Coronary artery (tissue), 2 donors: Measurements from ENCODE around the gene PDPK1.
A peak's percentile ranks its signal among the peaks of the same experiment; 100 is the strongest.

ENCODE experiments used
- DNase-seq: peaks from one replicate; pipeline ENCODE4 v3.0.0-alpha.2; 2017; ENCODE audit warnings: low spot score
- H3K27ac ChIP-seq, 2 donors: fragments of 200-600 bp; sonication (generic); one replicate each; pipeline ENCODE4 v1.5.1; 2016 to 2019
- H3K4me3 ChIP-seq: fragments of 200-600 bp; sonication (generic); 2 replicates; pipeline ENCODE4 v1.5.1; 2016; ENCODE audit warnings: mild to moderate bottlenecking, moderate library complexity
- TF ChIP-seq, protein P1 (sequence below): fragments of 200-600 bp; sonication (generic); IDR thresholded peaks from one replicate; pipeline ENCODE4 v1.5.1; 2019; ENCODE audit warnings: antibody characterized with exemption

Gene PDPK1

GRCh38 chr16:2514333-2515179 lies 23.3 kb upstream of the PDPK1 start:
- peak overlapping the region; percentile 94 for H3K4me3 ChIP-seq
- TF ChIP-seq, protein P1, sequence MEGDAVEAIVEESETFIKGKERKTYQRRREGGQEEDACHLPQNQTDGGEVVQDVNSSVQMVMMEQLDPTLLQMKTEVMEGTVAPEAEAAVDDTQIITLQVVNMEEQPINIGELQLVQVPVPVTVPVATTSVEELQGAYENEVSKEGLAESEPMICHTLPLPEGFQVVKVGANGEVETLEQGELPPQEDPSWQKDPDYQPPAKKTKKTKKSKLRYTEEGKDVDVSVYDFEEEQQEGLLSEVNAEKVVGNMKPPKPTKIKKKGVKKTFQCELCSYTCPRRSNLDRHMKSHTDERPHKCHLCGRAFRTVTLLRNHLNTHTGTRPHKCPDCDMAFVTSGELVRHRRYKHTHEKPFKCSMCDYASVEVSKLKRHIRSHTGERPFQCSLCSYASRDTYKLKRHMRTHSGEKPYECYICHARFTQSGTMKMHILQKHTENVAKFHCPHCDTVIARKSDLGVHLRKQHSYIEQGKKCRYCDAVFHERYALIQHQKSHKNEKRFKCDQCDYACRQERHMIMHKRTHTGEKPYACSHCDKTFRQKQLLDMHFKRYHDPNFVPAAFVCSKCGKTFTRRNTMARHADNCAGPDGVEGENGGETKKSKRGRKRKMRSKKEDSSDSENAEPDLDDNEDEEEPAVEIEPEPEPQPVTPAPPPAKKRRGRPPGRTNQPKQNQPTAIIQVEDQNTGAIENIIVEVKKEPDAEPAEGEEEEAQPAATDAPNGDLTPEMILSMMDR, result no peak
- no peak for DNase-seq
- H3K27ac ChIP-seq, result peak overlapping the region; percentile 81 to 97

GRCh38 chr16:2515180-2515851 lies 22.5 kb upstream of the PDPK1 start:
- Histone ChIP-seq H3K4me3 (peak overlapping the region; percentile 94), H3K27ac (peak overlapping the region; percentile 81 to 97)
- TF ChIP-seq, protein P1, result no peak
- DNase-seq, result no peak

DNA sequence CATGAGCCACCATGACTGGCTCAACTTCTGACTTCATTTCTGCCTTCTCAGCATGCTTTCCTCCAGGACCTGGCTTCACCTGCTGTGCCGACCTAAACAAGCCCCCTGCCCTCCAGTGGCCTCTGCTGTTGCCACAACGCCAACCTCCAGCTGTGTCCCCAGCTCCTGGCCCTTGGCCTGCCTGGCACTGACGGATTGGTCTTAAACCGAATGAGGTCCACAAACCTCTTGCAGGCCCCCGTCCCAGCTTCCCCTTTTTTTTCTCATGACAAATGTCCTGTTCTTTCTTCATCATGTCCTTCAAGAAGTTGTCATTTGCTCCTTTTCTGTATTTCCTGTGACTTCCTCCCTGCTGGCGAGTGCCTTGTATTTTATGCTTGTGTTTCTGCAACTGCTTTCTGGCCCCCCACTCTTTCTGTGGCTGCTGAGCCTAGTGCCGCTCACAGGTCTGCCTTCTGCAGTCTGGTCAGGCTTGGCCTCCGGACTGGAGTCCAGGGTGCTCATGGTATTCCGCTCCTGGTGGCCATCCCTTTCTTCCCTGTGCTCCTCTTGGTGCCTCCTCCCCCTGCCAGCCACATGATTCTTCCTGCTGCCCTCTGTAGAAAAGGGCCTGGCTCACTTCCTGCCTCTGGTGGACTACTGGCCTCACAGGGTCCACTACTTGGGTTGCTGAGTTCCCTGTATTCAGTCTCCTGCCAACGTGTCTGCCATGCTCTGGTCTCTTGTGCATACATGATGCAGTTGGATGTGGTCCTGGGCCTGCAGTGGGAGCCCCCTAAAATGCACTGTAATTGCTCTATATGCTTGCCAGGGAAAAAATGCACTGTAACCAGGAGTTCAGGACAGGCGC lies 21.2 kb upstream of the PDPK1 start:
- Histone ChIP-seq H3K27ac (peak overlapping the region in 1 of 2 donors; percentile 95), H3K4me3 (peak overlapping the region; percentile 45)
- TF ChIP-seq, protein P1, result no peak
- no peak for DNase-seq

- no peak for DNase-seq
- H3K4me3 ChIP-seq, result peak overlapping the region; percentile 4
- TF ChIP-seq, protein P1, result no peak
- peak overlapping the region in 1 of 2 donors; percentile 95 for H3K27ac ChIP-seq
Measured at GRCh38 chr16:2517954-2518605, 19.7 kb upstream of the PDPK1 start.

DNA sequence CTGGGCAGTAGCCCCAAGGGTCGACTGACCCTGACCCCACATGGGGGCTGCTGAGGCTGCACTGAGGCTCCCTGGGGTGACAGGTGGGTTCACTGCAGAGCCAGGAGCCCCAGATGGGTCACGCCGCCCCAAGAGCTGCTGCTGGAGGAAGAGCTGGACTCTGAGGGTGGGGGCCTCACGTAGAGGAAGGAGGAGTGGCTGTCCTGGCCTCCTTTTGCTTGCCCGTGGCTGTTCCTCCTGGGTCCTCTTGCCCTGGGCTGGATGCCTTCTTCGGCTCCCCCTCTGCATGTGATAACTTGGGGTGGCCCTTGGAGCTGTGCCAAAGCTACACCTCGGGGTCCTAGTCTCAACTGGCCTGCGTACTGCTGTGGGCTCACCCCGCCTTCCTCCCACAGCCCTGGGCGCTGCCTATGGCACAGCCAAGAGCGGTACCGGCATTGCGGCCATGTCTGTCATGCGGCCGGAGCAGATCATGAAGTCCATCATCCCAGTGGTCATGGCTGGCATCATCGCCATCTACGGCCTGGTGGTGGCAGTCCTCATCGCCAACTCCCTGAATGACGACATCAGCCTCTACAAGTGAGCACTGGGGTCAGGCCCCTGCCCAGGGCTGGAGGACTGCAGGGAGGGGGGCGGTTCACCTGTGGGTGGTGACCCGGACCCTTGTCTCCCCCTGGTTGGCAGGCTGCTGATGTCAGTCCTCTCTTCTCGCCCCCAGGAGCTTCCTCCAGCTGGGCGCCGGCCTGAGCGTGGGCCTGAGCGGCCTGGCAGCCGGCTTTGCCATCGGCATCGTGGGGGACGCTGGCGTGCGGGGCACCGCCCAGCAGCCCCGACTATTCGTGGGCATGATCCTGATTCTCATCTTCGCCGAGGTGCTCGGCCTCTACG lies 18.8 kb upstream of the PDPK1 start:
- DNase-seq, result no peak
- peak overlapping the region; percentile 91 for H3K4me3 ChIP-seq
- H3K27ac ChIP-seq, result peak overlapping the region; percentile 65 to 95
- TF ChIP-seq, protein P1, result no peak

- DNase-seq, result no peak
- Histone ChIP-seq H3K27ac (peak overlapping the region; percentile 65 to 95), H3K4me3 (peak overlapping the region; percentile 91)
- TF ChIP-seq, protein P1, result no peak
Measured at GRCh38 chr16:2519711-2520080, 18.1 kb upstream of the PDPK1 start.
